Medulla oblongata (tissue), 1 donor: ENCODE measurements around the gene SMIM32.

Source experiments
- DNase-seq: peaks from one replicate; pipeline ENCODE4 v3.0.0-alpha.2; 2015; ENCODE audit errors: extremely low spot score

SMIM32 gene

DNA sequence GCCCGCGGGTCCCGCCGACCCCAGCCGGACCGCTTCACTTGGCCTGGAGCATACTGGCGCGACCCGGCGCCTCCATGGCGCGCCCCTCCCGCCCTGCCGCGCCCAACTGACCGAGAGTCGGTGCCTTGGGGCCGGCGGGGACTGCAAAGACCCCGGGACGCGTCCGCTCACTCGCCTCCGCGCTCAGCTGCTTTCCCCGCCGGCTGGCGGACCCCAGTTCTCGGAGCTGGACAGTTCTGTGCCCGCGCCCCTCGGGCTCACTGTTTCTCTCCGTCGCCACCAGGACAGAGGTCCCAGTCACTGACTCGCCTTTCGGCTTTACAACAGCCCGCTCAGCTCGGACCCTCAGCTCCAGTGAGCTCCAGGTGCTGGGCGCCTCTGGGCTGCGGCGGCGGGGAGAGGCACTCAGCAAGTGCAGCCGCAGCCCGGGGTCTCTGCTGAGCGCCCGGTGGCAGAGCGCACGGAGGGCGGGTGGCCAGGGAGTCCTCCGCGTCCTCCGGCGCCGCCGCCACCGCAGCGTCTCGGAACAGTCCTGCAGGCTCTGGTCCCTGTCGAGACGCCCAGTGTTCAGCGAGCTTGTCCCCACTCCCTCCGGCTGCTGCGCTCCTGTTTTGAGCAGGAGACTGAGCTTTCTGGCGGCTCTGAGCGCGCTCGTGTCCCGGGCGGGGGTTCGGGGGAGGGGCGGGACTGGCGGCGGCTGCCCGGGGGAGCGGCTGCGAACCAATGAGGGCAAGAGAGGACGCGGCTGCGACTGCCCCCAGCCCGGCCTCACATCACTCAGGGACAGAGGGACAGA is at the start of gene SMIM32:
Gene SMIM32 (minus strand): TSS at position 637 of the 796 bp plus-strand sequence. CDS start 638 bp downstream, outside the sequence.
- no peak for DNase-seq

DNA sequence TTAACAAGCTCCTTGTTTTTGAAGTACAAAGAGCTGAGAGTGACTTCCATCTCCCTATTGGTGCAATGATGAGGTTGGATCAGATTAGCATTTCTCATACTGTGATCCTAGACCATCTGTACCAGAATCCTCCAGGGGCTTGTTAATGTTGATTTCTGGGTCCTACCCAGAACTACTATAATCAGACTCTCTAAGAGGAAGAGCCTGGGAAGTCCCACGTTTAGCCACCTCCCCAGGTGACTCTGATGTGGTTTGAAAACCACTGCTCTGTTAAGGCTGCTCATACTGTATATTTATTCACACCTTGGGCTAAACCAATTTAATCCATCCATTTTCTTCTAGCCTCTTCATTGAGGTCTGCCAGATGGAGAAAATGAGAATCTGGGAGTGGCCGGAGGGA is 49.6 kb upstream of the SMIM32 start:
- DNase-seq = no peak

DNA sequence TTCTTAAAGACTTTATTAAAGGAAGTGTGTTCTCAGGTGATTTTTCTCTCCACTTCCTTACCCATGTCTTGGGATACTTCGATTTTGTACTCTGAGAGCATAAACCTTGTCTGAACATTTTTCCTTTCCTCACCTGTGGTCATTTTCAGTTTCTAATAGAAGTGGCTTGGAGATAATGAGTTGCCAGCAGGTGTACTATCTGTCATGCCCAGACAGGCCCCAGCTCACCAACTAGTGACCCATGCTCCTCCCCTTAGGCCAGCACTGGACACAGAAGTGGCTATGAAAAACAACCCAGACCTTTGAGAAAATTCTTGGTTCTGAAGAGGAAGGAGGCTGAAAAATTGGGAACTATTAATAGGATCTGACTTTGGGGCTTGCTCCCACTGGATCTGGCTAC is 49.2 kb upstream of the SMIM32 start:
- no peak for DNase-seq

- no peak for DNase-seq
These were observed 47.9 kb upstream of the SMIM32 start for GRCh38 chr5:136240894-136241293.

GRCh38 chr5:136236479-136237083 is 43.6 kb upstream of the SMIM32 start:
- DNase-seq = no peak

DNA sequence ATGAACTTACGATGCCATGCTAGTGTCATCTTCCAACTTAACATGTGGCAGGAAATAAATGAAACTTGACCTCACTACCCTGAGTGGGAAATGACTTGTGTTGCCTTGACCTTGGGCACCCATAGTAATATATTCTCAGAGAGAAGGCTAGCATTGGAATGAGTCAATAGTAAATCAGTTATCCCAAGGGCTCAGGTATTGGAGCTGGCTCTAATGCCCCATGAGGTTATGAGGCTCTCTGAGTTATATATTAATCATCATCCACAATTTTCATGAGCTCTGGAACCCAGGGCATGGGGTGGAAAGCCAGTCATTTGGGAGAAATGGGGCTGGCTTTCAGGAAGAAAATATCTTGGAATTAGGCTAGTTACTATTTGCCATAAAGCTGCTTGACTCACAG is 42.4 kb upstream of the SMIM32 start:
- no peak for DNase-seq

- no peak for DNase-seq
These were observed 39.4 kb upstream of the SMIM32 start for GRCh38 chr5:136232316-136232715.

- DNase-seq = no peak
These were observed 37.2 kb upstream of the SMIM32 start for GRCh38 chr5:136230176-136230575.

DNA sequence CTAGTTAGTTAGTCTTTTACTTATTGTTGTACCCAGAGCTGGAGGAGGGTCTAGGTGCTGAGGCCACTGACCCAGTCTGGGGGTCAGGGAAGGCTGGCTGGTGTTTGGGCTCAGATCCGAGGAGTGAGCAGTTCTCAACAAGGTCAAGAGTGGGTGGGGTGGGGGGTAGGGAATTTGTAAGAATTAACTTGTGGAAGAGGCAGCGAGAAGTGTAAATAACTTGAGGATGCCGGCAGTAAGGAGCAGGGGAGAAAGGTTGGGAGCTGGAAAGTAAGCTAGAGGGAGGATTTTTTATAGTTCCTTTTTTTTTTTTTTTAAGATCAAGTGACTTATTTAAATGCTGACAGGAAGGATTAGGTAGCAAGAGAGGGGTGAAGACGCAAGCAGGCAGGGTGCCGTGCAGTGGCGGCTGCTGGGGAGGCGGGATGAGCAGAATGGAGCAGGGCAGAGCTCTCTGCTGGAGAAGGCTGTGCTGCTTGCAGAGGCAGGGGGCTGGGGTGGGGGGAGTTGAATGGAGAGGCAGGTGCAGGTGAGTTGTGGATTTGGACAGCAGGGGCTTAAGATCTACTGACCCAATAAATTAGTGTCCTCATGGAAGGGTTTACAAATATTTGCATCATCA is 35.3 kb upstream of the SMIM32 start:
- no peak for DNase-seq

- no peak for DNase-seq
These were observed 33.4 kb upstream of the SMIM32 start for GRCh38 chr5:136226401-136226800.

- DNase-seq = no peak
These were observed 32.8 kb upstream of the SMIM32 start for GRCh38 chr5:136225796-136226195.

DNA sequence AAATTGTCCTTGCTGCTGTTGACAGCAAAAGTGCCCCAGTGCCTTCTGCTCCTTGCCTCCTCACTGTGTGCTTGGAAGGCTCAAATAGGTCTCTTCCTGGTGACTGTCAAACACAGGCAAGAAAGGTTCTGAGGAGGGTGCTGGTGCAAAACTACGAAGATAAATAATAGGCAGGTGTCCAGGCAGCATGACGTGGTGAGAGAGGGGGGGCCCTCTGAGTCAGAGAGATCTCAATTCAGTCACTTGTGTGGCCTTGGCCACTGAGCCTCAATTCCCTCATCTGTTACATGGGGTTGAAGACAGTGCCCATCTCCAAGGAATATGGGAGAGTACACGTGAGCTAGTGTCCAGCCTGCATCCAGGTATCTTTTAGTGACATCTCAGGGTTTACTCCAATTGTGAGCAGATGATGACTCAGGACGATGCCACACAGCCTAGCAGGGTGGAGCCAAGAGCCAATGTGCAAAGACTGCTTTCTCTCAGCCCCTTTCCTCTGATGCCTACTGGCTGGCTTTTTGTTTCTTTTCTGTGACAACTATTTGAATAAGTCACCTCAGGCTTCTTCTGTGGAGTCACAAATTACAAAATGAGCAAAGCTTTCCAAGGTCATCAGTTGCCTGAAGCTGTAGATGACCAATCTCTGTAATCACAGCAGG is 29.7 kb upstream of the SMIM32 start:
- DNase-seq = no peak

DNA sequence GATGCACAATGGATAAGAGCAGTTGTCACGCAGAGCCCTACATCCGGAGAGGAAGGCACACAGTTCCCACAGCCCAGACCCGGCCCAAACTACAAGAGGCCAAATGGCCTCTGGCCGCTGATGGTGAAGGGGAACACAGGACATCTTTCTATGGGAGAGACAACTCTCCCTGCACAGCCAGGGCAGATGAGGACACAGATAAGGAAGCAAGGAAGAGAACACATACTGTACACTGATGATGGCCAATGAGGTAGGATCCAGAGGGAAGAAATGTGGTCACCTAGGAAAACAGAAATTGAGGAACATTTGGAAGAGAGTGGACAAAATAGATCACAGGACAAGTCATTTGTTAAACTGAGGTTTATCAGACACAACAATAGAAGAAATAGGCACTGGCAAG is 28.4 kb upstream of the SMIM32 start:
- no peak for DNase-seq

GRCh38 chr5:136216230-136216629 is 23.3 kb upstream of the SMIM32 start:
- no peak for DNase-seq

GRCh38 chr5:136215812-136216211 is 22.9 kb upstream of the SMIM32 start:
- no peak for DNase-seq

- DNase-seq = no peak
These were observed 21.0 kb upstream of the SMIM32 start for GRCh38 chr5:136213919-136214493.

DNA sequence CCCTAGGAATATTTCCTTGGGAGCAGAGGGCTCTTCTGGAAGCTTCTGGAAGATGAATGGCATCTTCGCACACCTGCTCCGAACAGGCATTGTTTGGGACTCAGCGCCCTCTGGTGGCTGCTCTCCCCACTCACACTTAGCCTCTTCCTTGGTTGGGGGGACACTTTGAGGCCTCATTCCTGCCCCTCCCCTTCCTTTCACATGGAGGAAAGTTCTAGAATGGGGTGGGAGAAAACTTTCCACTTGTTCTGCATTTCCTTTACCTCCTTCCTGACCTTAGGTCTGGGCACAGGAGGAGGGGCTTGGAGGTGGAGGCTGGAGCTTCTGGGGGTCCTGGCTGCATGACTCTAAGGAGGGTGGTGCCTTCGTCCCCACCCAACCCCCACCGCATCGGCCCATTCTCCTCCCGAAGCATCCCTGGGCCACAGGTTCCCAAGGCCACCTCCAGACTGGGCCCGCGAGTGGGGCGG is 19.3 kb upstream of the SMIM32 start:
- peak; percentile 73 for DNase-seq

GRCh38 chr5:136211282-136212040 is 18.5 kb upstream of the SMIM32 start:
- no peak for DNase-seq

DNA sequence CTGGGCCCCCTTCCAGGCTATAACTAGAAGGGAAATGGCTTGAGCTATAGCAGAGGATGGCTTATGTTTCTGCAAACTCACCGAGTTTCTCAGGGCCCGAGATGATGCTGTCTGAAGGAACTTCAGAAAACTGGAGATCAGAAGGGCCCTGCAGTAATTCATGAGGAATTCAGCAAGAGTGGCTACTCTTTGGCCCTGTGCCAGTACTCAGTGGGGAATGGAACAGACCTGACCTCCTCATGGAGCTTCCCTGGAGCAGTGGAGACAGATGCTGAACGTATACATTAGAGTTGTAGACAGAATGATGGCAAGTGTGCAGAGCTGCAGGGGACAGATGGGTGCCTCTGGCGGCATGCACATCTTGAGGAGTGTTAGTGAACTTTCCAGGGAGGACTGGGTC is 17.3 kb upstream of the SMIM32 start:
- DNase-seq = no peak

- no peak for DNase-seq
These were observed 16.5 kb upstream of the SMIM32 start for GRCh38 chr5:136209346-136209910.

- DNase-seq = no peak
These were observed 16.0 kb upstream of the SMIM32 start for GRCh38 chr5:136208916-136209315.
